Muscle layer of duodenum (tissue), 2 donors: ENCODE measurements around the gene PTRHD1.
"Not testable (repeated sequence)": the region's sequence is repeated elsewhere in the genome, so short reads cannot be mapped to it uniquely, and the experiment has no call there.

Source experiments
- H3K27ac ChIP-seq: one replicate; pipeline ENCODE4 v1.7.0; 2013; ENCODE audit warnings: mild to moderate bottlenecking, low read length
- H3K27me3 ChIP-seq: one replicate; pipeline ENCODE4 v1.7.0; 2013; ENCODE audit warnings: low read depth, mild to moderate bottlenecking, control low read depth, low read length
- H3K36me3 ChIP-seq, 2 donors: one replicate each; pipeline ENCODE4 v1.7.0; 2013; ENCODE audit warnings: low read length in 2 of 2, control low read depth in 1 of 2, mild to moderate bottlenecking in 1 of 2; ENCODE audit not compliant: insufficient read depth in 2 of 2, control insufficient read depth in 1 of 2
- H3K4me1 ChIP-seq, 2 donors: one replicate each; pipeline ENCODE4 v1.7.0; 2013; ENCODE audit warnings: low read length in 2 of 2, mild to moderate bottlenecking in 2 of 2, control low read depth in 1 of 2, moderate library complexity in 1 of 2; ENCODE audit not compliant: insufficient read depth in 2 of 2, control insufficient read depth in 1 of 2
- H3K4me3 ChIP-seq, 2 donors: one replicate each; pipeline ENCODE4 v1.7.0; 2013; ENCODE audit warnings: low read length in 2 of 2, low read depth in 1 of 2, mild to moderate bottlenecking in 1 of 2
- H3K9me3 ChIP-seq, 2 donors: one replicate each; pipeline ENCODE4 v1.7.0; 2013; ENCODE audit warnings: low read length in 2 of 2, control low read depth in 1 of 2, mild to moderate bottlenecking in 1 of 2; ENCODE audit not compliant: control insufficient read depth in 1 of 2
- donor health status: healthy.

PTRHD1 gene

GRCh38 chr2:24792874-24793760, at the start of gene PTRHD1, which contains the start of gene CENPO:
Gene PTRHD1 (minus strand): TSS chr2:24793391. CDS start chr2:24793377, 14 bp downstream.
Gene CENPO (plus strand): TSS chr2:24793425. CDS start chr2:24793920, 495 bp downstream.
- Histone ChIP-seq H3K4me1 (peaks cover 0 to 12% of the 10 kb centered on the region in 2 donors), H3K4me3 (peak within 1 kb of the TSS; percentile 76 to 98), H3K27me3 (no peaks in the 10 kb centered on the region), H3K27ac (peak within 1 kb of the TSS; percentile 95), H3K9me3 (no peaks in the 10 kb centered on the region), H3K36me3 (peaks cover 0 to 3% of the 10 kb centered on the region in 2 donors)

- Histone ChIP-seq H3K4me1 (no peaks in the 10 kb centered on the region), H3K27me3 (no peaks in the 10 kb centered on the region), H3K4me3 (no peak overlapping the region), H3K9me3 (no peaks in the 10 kb centered on the region), H3K36me3 (no peaks in the 10 kb centered on the region), H3K27ac (no peak overlapping the region)
Observed at GRCh38 chr2:24842081-24843050, 49.2 kb upstream of the PTRHD1 start.

- Histone ChIP-seq H3K27me3 (no peaks in the 10 kb centered on the region), H3K9me3 (no peaks in the 10 kb centered on the region), H3K27ac (no peak overlapping the region), H3K4me3 (no peak overlapping the region), H3K4me1 (no peaks in the 10 kb centered on the region), H3K36me3 (peaks cover 0 to 4% of the 10 kb centered on the region in 2 donors)
Observed at GRCh38 chr2:24840962-24841945, 48.1 kb upstream of the PTRHD1 start.

GRCh38 chr2:24840164-24840869, 47.1 kb upstream of the PTRHD1 start:
- Histone ChIP-seq H3K9me3 (no peaks in the 10 kb centered on the region), H3K4me1 (no peaks in the 10 kb centered on the region), H3K27ac (no peak overlapping the region), H3K4me3 (no peak overlapping the region), H3K36me3 (peaks cover 0 to 6% of the 10 kb centered on the region in 2 donors), H3K27me3 (no peaks in the 10 kb centered on the region)

GRCh38 chr2:24839729-24840128, 46.5 kb upstream of the PTRHD1 start:
- no peak overlapping the region for H3K27ac ChIP-seq
- H3K9me3 ChIP-seq: no peaks in the 10 kb centered on the region
- H3K36me3 ChIP-seq: peaks cover 0 to 12% of the 10 kb centered on the region in 2 donors

GRCh38 chr2:24838541-24838940, 45.4 kb upstream of the PTRHD1 start:
- H3K27ac ChIP-seq: no peak overlapping the region
- no peaks in the 10 kb centered on the region for H3K9me3 ChIP-seq
- peaks cover 0 to 12% of the 10 kb centered on the region in 2 donors for H3K36me3 ChIP-seq
- H3K27me3 ChIP-seq: no peaks in the 10 kb centered on the region
- H3K4me3 ChIP-seq: no peak overlapping the region
- no peaks in the 10 kb centered on the region for H3K4me1 ChIP-seq

More at GRCh38 chr2:24839729-24840128, 46.5 kb upstream of the PTRHD1 start:
- Histone ChIP-seq H3K4me3 (no peak overlapping the region), H3K27me3 (no peaks in the 10 kb centered on the region), H3K4me1 (no peaks in the 10 kb centered on the region)

GRCh38 chr2:24837996-24838513, 44.9 kb upstream of the PTRHD1 start:
- peaks cover 0 to 12% of the 10 kb centered on the region in 2 donors for H3K36me3 ChIP-seq
- no peak overlapping the region for H3K4me3 ChIP-seq
- no peaks in the 10 kb centered on the region for H3K9me3 ChIP-seq
- no peak overlapping the region for H3K27ac ChIP-seq
- no peaks in the 10 kb centered on the region for H3K4me1 ChIP-seq
- H3K27me3 ChIP-seq: no peaks in the 10 kb centered on the region

- Histone ChIP-seq H3K27ac (no peak overlapping the region), H3K9me3 (no peaks in the 10 kb centered on the region), H3K4me3 (no peak overlapping the region), H3K27me3 (no peaks in the 10 kb centered on the region), H3K36me3 (peaks cover 0 to 12% of the 10 kb centered on the region in 2 donors), H3K4me1 (no peaks in the 10 kb centered on the region)
Observed at GRCh38 chr2:24836706-24837105, 43.5 kb upstream of the PTRHD1 start.

- Histone ChIP-seq H3K4me1 (no peaks in the 10 kb centered on the region), H3K27ac (no peak overlapping the region), H3K9me3 (no peaks in the 10 kb centered on the region), H3K4me3 (no peak overlapping the region), H3K27me3 (no peaks in the 10 kb centered on the region), H3K36me3 (peaks cover 0 to 12% of the 10 kb centered on the region in 2 donors)
Observed at GRCh38 chr2:24836206-24836605, 43.0 kb upstream of the PTRHD1 start.

- peaks cover 0 to 12% of the 10 kb centered on the region in 2 donors for H3K36me3 ChIP-seq
- H3K27ac ChIP-seq, H3K4me3 ChIP-seq, H3K27me3 ChIP-seq, H3K4me1 ChIP-seq, H3K9me3 ChIP-seq: not testable (repeated sequence)
Observed at GRCh38 chr2:24835411-24835810, 42.2 kb upstream of the PTRHD1 start.
